Measurements from ENCODE around the gene ASPA. TPM values are rescaled to one million over a fixed set of nuclear protein-coding genes. Genes with fewer than 3 reads are reported as not detected.
"Not testable (repeated sequence)": the region's sequence is repeated elsewhere in the genome, so short reads cannot be mapped to it uniquely, and the experiment has no call there.

ASPA gene
- 1 to 10 TPM; 3.1 to 5.0 TPM for total RNA-seq
- long read RNA-seq: 0 reads

GRCh38 chr17:3475812-3476610 lies at the start of gene ASPA:
Gene ASPA (plus strand): TSS chr17:3475997. CDS start chr17:3476160, 163 bp downstream.
- intact Hi-C loops (cut with DNase I): no loop called here
- DNase-seq (no peak), ATAC-seq (peak in 1 of 2 donors; percentile 47)

DNA sequence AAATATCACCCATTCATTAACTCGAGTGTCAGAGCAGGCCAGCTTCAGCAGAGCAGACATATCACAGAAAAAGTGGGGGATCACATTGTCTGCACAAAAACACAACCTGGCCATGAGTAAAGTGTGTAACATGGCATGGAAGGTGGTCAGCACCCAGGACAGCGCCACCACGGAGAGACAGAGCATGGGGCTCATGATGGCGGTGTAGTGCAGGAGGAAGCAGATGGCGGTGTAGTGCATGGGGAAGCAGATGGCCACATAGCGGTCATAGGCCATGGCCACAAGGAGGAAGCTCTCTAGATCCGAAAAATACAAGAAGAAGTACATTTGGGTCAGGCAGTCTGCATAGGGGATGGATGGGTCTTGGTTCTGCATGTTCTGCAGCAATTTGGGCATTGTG lies 42.6 kb upstream of the ASPA start:
- not testable (repeated sequence) for DNase-seq

DNA sequence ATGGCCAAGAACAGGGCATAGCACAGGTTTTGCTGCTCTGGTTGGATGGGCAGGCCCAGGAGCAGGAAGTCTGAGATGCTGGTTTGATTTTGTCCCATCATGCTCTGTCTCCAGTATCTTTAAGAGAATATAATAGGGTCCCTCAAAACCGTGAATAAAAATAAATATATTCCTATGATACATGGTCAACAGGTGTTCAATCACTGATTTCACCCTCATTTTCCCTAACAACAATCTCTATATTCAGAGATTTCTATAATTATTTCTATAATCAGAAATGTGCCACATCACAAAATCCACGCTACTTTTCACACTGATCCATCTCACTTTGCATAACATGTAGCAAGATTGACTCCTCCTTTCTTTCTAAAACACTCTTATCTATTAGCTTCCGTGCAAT lies 42.1 kb upstream of the ASPA start, which contains the start of gene OR1E2:
TSS of gene OR1E2 (minus strand) at position 101 of the 400 bp plus-strand sequence. CDS start at position 101, 0 bp downstream.
- DNase-seq (no peak), ATAC-seq (no peak)
- intact Hi-C loops (cut with DNase I): no loop called here

More for the DNA sequence above, 42.6 kb upstream of the ASPA start:
- ATAC-seq; intact Hi-C loops (cut with DNase I): not testable (repeated sequence)

DNA sequence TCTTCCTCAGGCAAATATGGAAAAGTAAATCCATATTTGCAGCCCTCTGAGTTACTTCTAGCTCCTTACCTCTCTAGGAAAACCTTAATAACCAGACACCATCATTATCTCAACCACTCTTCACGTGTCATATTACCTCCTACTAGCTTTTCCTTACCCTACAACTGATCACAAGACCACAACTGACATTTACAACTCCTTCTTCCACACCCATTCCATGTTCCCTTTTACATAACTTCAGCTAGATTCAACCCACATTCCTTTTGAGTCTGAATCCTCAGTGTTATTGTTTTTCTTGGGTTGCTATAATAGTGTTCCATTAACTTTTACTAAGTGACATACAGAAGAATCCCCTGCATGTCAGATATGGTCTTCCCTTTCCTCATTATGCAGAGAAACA lies 37.4 kb upstream of the ASPA start:
- ATAC-seq: no peak
- intact Hi-C loops (cut with DNase I): no loop called here
- no peak for DNase-seq

- ATAC-seq (no peak), DNase-seq (no peak)
- intact Hi-C loops (cut with DNase I): no loop called here
These were observed 35.3 kb upstream of the ASPA start for GRCh38 chr17:3440451-3440850.

DNA sequence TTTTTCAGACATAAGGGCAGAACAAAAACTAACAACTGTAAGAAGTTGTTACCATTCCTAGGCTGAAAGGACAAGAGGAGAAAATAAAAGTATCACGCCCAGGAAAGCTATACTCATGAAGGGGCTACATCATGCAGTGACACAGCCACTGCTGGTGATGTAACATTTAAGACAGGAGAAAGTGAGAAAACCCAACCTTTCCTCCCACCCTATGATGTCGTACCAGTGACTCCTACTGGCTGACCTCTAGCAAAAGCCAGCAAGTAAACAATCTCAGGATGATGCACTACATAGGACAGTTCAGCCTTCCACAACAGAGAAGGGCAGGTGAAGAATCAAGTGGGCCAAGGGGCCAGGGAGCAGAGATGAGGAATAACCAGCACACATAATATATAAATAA lies 28.2 kb upstream of the ASPA start:
- no peak for ATAC-seq
- intact Hi-C loops (cut with DNase I): no loop called here
- no peak for DNase-seq

DNA sequence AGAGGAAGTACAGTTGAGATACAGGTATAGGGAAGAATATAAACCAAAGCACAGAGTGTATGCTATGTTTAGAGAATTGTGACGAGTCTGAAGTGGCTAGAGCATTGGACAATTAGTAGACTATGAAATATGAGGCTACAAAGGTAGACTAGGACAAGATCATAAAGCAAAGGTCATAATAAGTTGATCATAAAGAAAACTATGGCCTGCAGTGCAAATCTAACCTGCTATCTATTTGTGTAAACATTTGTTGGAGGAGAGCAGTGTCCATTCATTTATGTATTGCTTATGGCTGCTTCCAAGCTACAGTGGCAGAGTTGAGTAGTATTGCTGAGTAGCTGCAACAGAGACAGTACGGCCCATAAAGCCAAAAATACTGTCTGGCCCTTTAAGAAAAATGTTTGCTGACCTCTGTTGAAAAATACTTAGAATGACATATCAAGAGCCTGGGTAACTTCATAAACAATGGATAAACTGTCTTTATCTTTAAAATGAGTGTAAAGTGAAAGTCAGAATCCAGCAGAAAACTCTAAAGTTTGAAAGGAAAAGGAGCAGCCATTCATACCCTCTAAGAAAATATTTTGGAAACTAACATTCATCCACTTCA lies 27.6 kb upstream of the ASPA start:
- no peak for DNase-seq
- ATAC-seq: no peak
- intact Hi-C loops (cut with DNase I): no loop called here

- intact Hi-C loops (cut with DNase I); DNase-seq: not testable (repeated sequence)
- peak in 1 of 2 donors; percentile 8 for ATAC-seq
These were observed 9.4 kb upstream of the ASPA start for GRCh38 chr17:3466355-3466754.

DNA sequence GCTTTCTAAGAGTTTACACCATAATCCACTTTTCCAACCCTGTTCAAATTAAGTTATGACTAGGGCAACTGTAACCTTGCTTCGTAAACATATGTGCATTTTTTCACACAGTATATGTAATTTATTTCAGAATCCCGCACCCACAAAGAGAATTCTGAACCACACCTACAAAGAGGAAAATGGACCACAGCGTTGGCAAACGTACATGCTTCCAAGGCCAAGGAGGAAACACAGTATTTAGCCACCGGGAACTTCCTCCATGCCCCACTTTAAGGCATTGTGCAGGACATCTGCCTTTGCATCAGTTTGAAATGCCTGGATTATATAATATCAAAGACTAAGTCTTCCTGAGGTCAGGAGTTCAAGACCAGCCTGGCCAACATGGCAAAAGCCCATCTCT lies 6.3 kb upstream of the ASPA start:
- intact Hi-C loops (cut with DNase I): no loop called here
- ATAC-seq: no peak
- DNase-seq: no peak

- intact Hi-C loops (cut with DNase I): no loop called here
- DNase-seq (no peak), ATAC-seq (no peak)
These were observed 4.2 kb upstream of the ASPA start, which contains the start of gene SPATA22 for GRCh38 chr17:3471599-3471998. Gene SPATA22 (minus strand): TSS chr17:3471819. CDS start chr17:3469325, 2,494 bp downstream.

GRCh38 chr17:3472137-3472536 lies 3.7 kb upstream of the ASPA start:
- no peak for ATAC-seq
- intact Hi-C loops (cut with DNase I): no loop called here
- DNase-seq: no peak

DNA sequence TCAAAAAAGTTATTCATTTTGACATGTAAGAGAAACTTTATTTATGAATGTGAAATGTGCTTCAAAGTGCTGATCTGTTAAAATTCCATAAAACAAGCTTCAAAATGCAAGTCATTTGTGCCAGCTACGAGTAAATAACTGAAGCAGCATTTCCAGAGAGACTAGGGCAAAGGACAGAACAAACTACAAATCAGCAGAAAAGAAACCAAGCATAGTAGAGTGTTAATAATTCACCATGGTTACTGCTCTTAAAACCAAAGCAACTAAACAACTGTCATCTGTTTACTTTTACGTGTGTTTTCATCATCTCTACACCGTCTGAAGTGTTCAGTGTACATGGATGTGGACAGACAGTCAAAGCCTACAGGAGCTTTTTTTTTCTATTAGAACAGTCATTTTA lies 1.6 kb upstream of the ASPA start:
- DNase-seq (no peak), ATAC-seq (peak in 1 of 2 donors; percentile 72)
- intact Hi-C loops (cut with DNase I): no loop called here

DNA sequence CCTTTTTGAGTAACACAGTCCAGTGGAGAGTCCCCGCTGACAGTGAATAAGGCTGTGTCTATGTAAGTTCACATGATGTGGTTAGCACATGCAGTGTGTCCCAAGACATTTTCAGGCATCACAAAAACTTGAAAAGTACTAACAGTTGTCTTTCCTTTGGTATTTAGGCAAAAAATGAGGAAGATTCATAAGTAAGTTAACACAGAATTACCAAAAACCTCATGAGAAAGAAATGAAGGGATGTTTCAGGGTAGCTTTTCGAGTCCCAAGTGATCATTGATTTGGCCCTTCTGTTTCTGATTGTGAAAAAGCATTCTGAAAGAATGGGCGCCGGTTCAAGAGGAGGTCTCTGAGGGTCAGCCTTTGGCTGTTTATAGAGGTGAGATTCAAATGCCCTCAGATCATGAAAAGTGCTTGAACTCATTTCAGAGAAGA lies 529 bp upstream of the ASPA start:
- DNase-seq: no peak
- intact Hi-C loops (cut with DNase I): no loop called here
- ATAC-seq: no peak

- DNase-seq (no peak), ATAC-seq (no peak)
- intact Hi-C loops (cut with DNase I): no loop called here
These were observed 4.2 kb downstream of the ASPA start for GRCh38 chr17:3479988-3480387.

GRCh38 chr17:3482852-3483251 lies 7.1 kb downstream of the ASPA start:
- no peak for DNase-seq
- intact Hi-C loops (cut with DNase I): no loop called here
- no peak for ATAC-seq

GRCh38 chr17:3485481-3486068 lies 9.8 kb downstream of the ASPA start:
- peak in 1 of 2 donors; percentile 70 for ATAC-seq
- no peak for DNase-seq
- intact Hi-C loops (cut with DNase I): no loop called here

- intact Hi-C loops (cut with DNase I): no loop called here
- ATAC-seq: no peak
- no peak for DNase-seq
These were observed 21.3 kb downstream of the ASPA start for GRCh38 chr17:3497101-3497500.

- ATAC-seq (no peak), DNase-seq (no peak)
- intact Hi-C loops (cut with DNase I): no loop called here
These were observed 25.5 kb downstream of the ASPA start for GRCh38 chr17:3501344-3501743.

GRCh38 chr17:3502466-3502865 lies 26.7 kb downstream of the ASPA start:
- intact Hi-C loops (cut with DNase I): no loop called here
- DNase-seq (no peak), ATAC-seq (no peak)

- intact Hi-C loops (cut with DNase I): no loop called here
- no peak for ATAC-seq
These were observed 27.5 kb downstream of the ASPA start for GRCh38 chr17:3503285-3503684.

More at GRCh38 chr17:3503285-3503684, 27.5 kb downstream of the ASPA start:
- no peak for DNase-seq
